Stomach (tissue), 9 donors: ENCODE measurements around the gene DYNLT5. TPM values are rescaled to one million over a fixed set of nuclear protein-coding genes. Genes with fewer than 3 reads are reported as not detected.
A peak's percentile ranks its signal among the peaks of the same experiment; 100 is the strongest.
"Not testable (repeated sequence)": the region's sequence is repeated elsewhere in the genome, so short reads cannot be mapped to it uniquely, and the experiment has no call there.

Experiments
- DNase-seq, 2 donors: peaks; one replicate each; pipeline versions ENCODE4 v3.0.0 to v3.0.0-alpha.2; 2013 to 2019
- H3K27ac ChIP-seq, 5 donors: fragments of 200-600 bp in 4 of 5; sonication (generic) in 4 of 5; one replicate each; pipeline ENCODE4 v1.5.1; 2013 to 2019; ENCODE audit warnings: mild to moderate bottlenecking in 1 of 5, moderate library complexity in 1 of 5
- H3K27me3 ChIP-seq, 3 donors: fragments of 200-600 bp; sonication (generic); one replicate each; pipeline ENCODE4 v1.5.1; 2017 to 2019; ENCODE audit warnings: mixed run types in 1 of 3
- H3K36me3 ChIP-seq, 4 donors: fragments of 200-600 bp; sonication (generic); 1 replicate in 3 of 4; 2 replicates in 1 of 4; pipeline ENCODE4 v1.5.1; 2016 to 2019
- H3K4me1 ChIP-seq, 4 donors: fragments of 200-600 bp; sonication (generic); one replicate each; pipeline ENCODE4 v1.5.1; 2016 to 2019
- H3K4me3 ChIP-seq, 4 donors: fragments of 200-600 bp; sonication (generic) in 3 of 4; one replicate each; pipeline ENCODE4 v1.5.1; 2016 to 2019; ENCODE audit warnings: mild to moderate bottlenecking in 1 of 4
- H3K9me3 ChIP-seq, 4 donors: fragments of 200-600 bp; sonication (generic); one replicate each; pipeline ENCODE4 v1.5.1; 2016 to 2019
- CTCF ChIP-seq, 7 experiments: fragments of 450-650 bp in 4 of 7; fragments of 200-600 bp in 3 of 7; sonication (generic) in 3 of 7; IDR thresholded peaks; one replicate each; pipeline ENCODE4 v1.5.1; 2016 to 2019; ENCODE audit warnings: antibody characterized with exemption in 7 of 7, control low read depth in 2 of 7, mild to moderate bottlenecking in 1 of 7
- EP300 ChIP-seq: sonication (generic); formaldehyde crosslinking; IDR thresholded peaks from one replicate; pipeline ENCODE4 v1.6.1; 2017; ENCODE audit warnings: antibody characterized with exemption
- POLR2A ChIP-seq, 4 donors: fragments of 450-650 bp; IDR thresholded peaks; one replicate each; pipeline ENCODE4 v1.6.1; 2016; ENCODE audit warnings: antibody characterized with exemption in 4 of 4, control low read depth in 2 of 4, mild to moderate bottlenecking in 1 of 4, moderate library complexity in 1 of 4
- POLR2AphosphoS5 ChIP-seq, 3 donors: sonication (generic); formaldehyde crosslinking; IDR thresholded peaks; one replicate each; pipeline ENCODE4 v1.6.1; 2016; ENCODE audit warnings: antibody characterized with exemption in 3 of 3
- WGBS, 5 donors: extraction: QIAGEN DNeasy Blood & Tissue Kit in 3 of 5; methylation state at CpG; one replicate each; pipeline versions ENCODE4 v1.1.5 to v1.1.7; 2013 to 2018; 5-methylcytosine and 5-hydroxymethylcytosine counted together
- intact Hi-C: fragments of 100-400 bp; cut with DNase I; formaldehyde crosslinking; loops from one replicate; pipeline ENCODE4 v1.15.1; 2023; ENCODE audit warnings: low total_unique reads
- polyA plus RNA-seq, 3 donors: library from polyadenylated mRNA; stranded (reverse); fragments of 200-250 nt; gene quantifications; one replicate each; pipeline ENCODE4 v1.2.3, GENCODE V29; 2013
- total RNA-seq, 5 donors: library from RNA; depleted of rRNA; stranded (reverse); fragments of >200 nt; gene quantifications; one replicate each; pipeline versions ENCODE4 v1.1.0 to v1.2.3, GENCODE V29; 2014 to 2016
- donor health status: healthy with polysubstance abuse.
- donor health status: Bipolar disorder and iron deficiency.
- donor health status: healthy.

Gene DYNLT5
- total and polyA plus RNA-seq, 8 donors, result 0.37 to 2.4 (median 1.2) TPM; not detected in 3

GRCh38 chr1:66791621-66792610 is 39.7 kb downstream of the DYNLT5 start:
- no peaks in the 10 kb centered on the region for H3K9me3 ChIP-seq
- no peak overlapping the region for H3K27ac ChIP-seq
- H3K4me1 ChIP-seq, result no peaks in the 10 kb centered on the region
- intact Hi-C loops, result no loop called here
- H3K4me3 ChIP-seq, result no peak overlapping the region
- H3K36me3 ChIP-seq, result no peaks in the 10 kb centered on the region
- 85 to 89% (median 86%) methylated on average over 5 of the region's 5 CpGs for WGBS, 5 donors
- no peaks in the 10 kb centered on the region for H3K27me3 ChIP-seq
- DNase-seq, result no peak
- TF ChIP-seq EP300 (no peak), CTCF (IDR thresholded peaks at IDR 0.05) (no peak), POLR2A (IDR thresholded peaks at IDR 0.05) (no peak), POLR2AphosphoS5 (IDR thresholded peaks at IDR 0.05) (no peak)

- H3K36me3 ChIP-seq, intact Hi-C loops: not testable (repeated sequence)
- WGBS, 5 donors, result 85 to 100% (median 97%) methylated on average over 1 to 2 of the region's 2 CpGs
Measured at GRCh38 chr1:66795839-66796238, 43.6 kb downstream of the DYNLT5 start.

GRCh38 chr1:66809245-66809644 is 57.0 kb downstream of the DYNLT5 start:
- Histone ChIP-seq H3K36me3 (no peaks in the 10 kb centered on the region), H3K27me3 (no peaks in the 10 kb centered on the region), H3K9me3 (no peaks in the 10 kb centered on the region), H3K4me1 (no peaks in the 10 kb centered on the region), H3K27ac (no peak overlapping the region), H3K4me3 (no peak overlapping the region)
- WGBS, 5 donors, result 74 to 85% (median 84%) methylated on average over 1 of the region's 1 CpG
- DNase-seq, result no peak
- intact Hi-C loops, result no loop called here
- TF ChIP-seq POLR2A (IDR thresholded peaks at IDR 0.05) (no peak), POLR2AphosphoS5 (IDR thresholded peaks at IDR 0.05) (no peak), CTCF (IDR thresholded peaks at IDR 0.05) (no peak), EP300 (no peak)

More at GRCh38 chr1:66795839-66796238, 43.6 kb downstream of the DYNLT5 start:
- not testable (repeated sequence) for H3K4me3 ChIP-seq, H3K27ac ChIP-seq, H3K4me1 ChIP-seq, H3K27me3 ChIP-seq, DNase-seq, H3K9me3 ChIP-seq

- intact Hi-C loops, result no loop called here
- 11 to 50% (median 29%) methylated on average over 1 of the region's 1 CpG for WGBS, 5 donors
- TF ChIP-seq EP300, result no peak
- no peak for TF ChIP-seq POLR2AphosphoS5 (IDR thresholded peaks at IDR 0.05)
- TF ChIP-seq POLR2A (IDR thresholded peaks at IDR 0.05), result no peak
- TF ChIP-seq CTCF (IDR thresholded peaks at IDR 0.05), result no peak
- Histone ChIP-seq H3K36me3 (no peaks in the 10 kb centered on the region), H3K4me3 (no peak overlapping the region), H3K9me3 (no peaks in the 10 kb centered on the region), H3K27ac (no peak overlapping the region), H3K27me3 (no peaks in the 10 kb centered on the region), H3K4me1 (no peaks in the 10 kb centered on the region)
- DNase-seq, result peak in 1 of 2 donors; percentile 2
Measured at GRCh38 chr1:66809736-66810326, 57.6 kb downstream of the DYNLT5 start.
